H1 (cell line): ENCODE data around the gene ACTG1. TPM values are rescaled to one million over a fixed set of nuclear protein-coding genes. Genes with fewer than 3 reads are reported as not detected.

ENCODE experiments used
- CEBPB ChIP-seq: IDR thresholded peaks from 2 replicates; pipeline ENCODE4 v1.6.1; 2012; ENCODE audit warnings: low read depth, low read length
- CHD1 ChIP-seq: IDR thresholded peaks from 2 replicates; pipeline ENCODE4 v1.6.1; 2012; ENCODE audit warnings: low read depth, low read length, improper control_type of control experiment
- SUZ12 ChIP-seq: fragments of 200-600 bp; sonication (generic); IDR thresholded peaks from 2 replicates; pipeline ENCODE4 v1.6.1; 2012; ENCODE audit warnings: mild to moderate bottlenecking, inconsistent platforms, low read length, moderate library complexity, mixed read lengths
- TBP ChIP-seq: IDR thresholded peaks from 2 replicates; pipeline ENCODE4 v1.6.1; 2011; ENCODE audit warnings: low read depth, low read length, improper control_type of control experiment
- polyA plus RNA-seq, 7 experiments: library from polyadenylated mRNA; depleted of rRNA in 3 of 7; stranded (reverse) in 5 of 7; unstranded in 2 of 7; fragments of >200 nt in 5 of 7; fragments of 200-250 nt in 2 of 7; gene quantifications; 1 replicate in 5 of 7; 2 replicates in 1 of 7; 4 replicates in 1 of 7; pipeline versions ENCODE4 v1.2.1 to v1.2.3, GENCODE V29; 2011 to 2013; ENCODE audit warnings: missing spikeins in 2 of 7, mixed read lengths in 2 of 7
- total RNA-seq: library from RNA; stranded (reverse); fragmentation: NEBNext Ultra II Directional; extraction: Animal tissue kit (Norgen Biotek cat#: 25700); gene quantifications from 2 replicates; pipeline ENCODE4 v1.2.1, GENCODE V29; 2021

ACTG1 gene
- total and polyA plus RNA-seq, 2 of the 8 experiments (the other 6 are each of a cell fraction or from before 2014, with no cell fraction given), result 3,535 to 5,010 TPM

- TF ChIP-seq SUZ12 (no peak), CEBPB (no peak), CHD1 (no peak), TBP (no peak)
Observed at GRCh38 chr17:81486199-81486810, 26.3 kb downstream of the ACTG1 start (continued).
